ENCODE data around the gene KIF26B.

- TF ChIP-seq USF2 (IDR thresholded peaks at IDR 0.05; ENCODE audit: low read depth, low read length) (no peak), CTCF (conservative IDR thresholded peaks at IDR 0.05; ENCODE audit: low read depth, low read length) (no peak), BHLHE40 (IDR thresholded peaks at IDR 0.05; ENCODE audit: low read depth, low read length) (no peak), MXI1 (IDR thresholded peaks at IDR 0.05; ENCODE audit: borderline replicate concordance, low read depth, low read length) (no peak), RAD21 (IDR thresholded peaks at IDR 0.05; ENCODE audit: low read length) (no peak), MAFK (IDR thresholded peaks at IDR 0.05; ENCODE audit: low read depth, low read length) (no peak), POLR2A (IDR thresholded peaks at IDR 0.05; ENCODE audit: low read depth, low read length) (no peak), SMC3 (IDR thresholded peaks at IDR 0.05; ENCODE audit: low read depth, low read length) (no peak), CEBPB (IDR thresholded peaks at IDR 0.05; ENCODE audit: low read depth, low read length) (no peak), RCOR1 (IDR thresholded peaks at IDR 0.05; ENCODE audit: insufficient replicate concordance, low read length) (no peak), ELK1 (IDR thresholded peaks at IDR 0.05; ENCODE audit: borderline replicate concordance, low read depth, low read length) (no peak), MAZ (IDR thresholded peaks at IDR 0.05; ENCODE audit: borderline replicate concordance, low read depth, low read length) (no peak)
These were observed 311.5 kb downstream of the KIF26B start for GRCh38 chr1:245466261-245466660.

All from IMR-90 (cell line).